Skeletal muscle tissue (tissue), 4 donors: ENCODE results near the gene CPT2. TPM values are rescaled to one million over a fixed set of nuclear protein-coding genes. Genes with fewer than 3 reads are reported as not detected.
A peak's percentile ranks its signal among the peaks of the same experiment; 100 is the strongest.

Experiments used
- H3K27ac ChIP-seq: one replicate; pipeline ENCODE4 v1.7.0; 2013; ENCODE audit warnings: mild to moderate bottlenecking, low read depth, low read length, inconsistent platforms
- H3K27me3 ChIP-seq, 3 donors: one replicate each; pipeline ENCODE4 v1.7.0; 2013; ENCODE audit warnings: low read length in 3 of 3; ENCODE audit not compliant: control insufficient read depth in 3 of 3, insufficient read depth in 3 of 3
- H3K36me3 ChIP-seq, 3 donors: one replicate each; pipeline ENCODE4 v1.7.0; 2013; ENCODE audit warnings: low read length in 3 of 3; ENCODE audit not compliant: control insufficient read depth in 3 of 3, insufficient read depth in 3 of 3
- H3K4me1 ChIP-seq, 3 donors: one replicate each; pipeline ENCODE4 v1.7.0; 2013; ENCODE audit warnings: low read length in 3 of 3, mild to moderate bottlenecking in 3 of 3; ENCODE audit not compliant: control insufficient read depth in 3 of 3, insufficient read depth in 3 of 3
- H3K4me3 ChIP-seq, 3 donors: one replicate each; pipeline ENCODE4 v1.7.0; 2013; ENCODE audit warnings: low read length in 3 of 3
- H3K9ac ChIP-seq, 3 donors: one replicate each; pipeline ENCODE4 v1.7.0; 2013; ENCODE audit warnings: low read length in 3 of 3, mild to moderate bottlenecking in 3 of 3, moderate library complexity in 2 of 3, low read depth in 1 of 3
- H3K9me3 ChIP-seq, 3 donors: one replicate each; pipeline ENCODE4 v1.7.0; 2013; ENCODE audit warnings: low read length in 3 of 3; ENCODE audit not compliant: control insufficient read depth in 3 of 3
- total RNA-seq: library from RNA; depleted of rRNA; stranded (reverse); fragments of >200 nt; gene quantifications from one replicate; pipeline ENCODE4 v1.2.3, GENCODE V29; 2014
- donor health status: Osteomylitis.

CPT2 gene
- total RNA-seq, 1 donor from 2014 or later: 8.9 TPM

- H3K4me1 ChIP-seq: no peaks in the 10 kb centered on the region
- no peak overlapping the region for H3K27ac ChIP-seq
- H3K36me3 ChIP-seq: peaks cover 40 to 73% (median 65%) of the 10 kb centered on the region in 3 donors
- H3K9ac ChIP-seq: no peak overlapping the region
- H3K27me3 ChIP-seq: no peaks in the 10 kb centered on the region
- H3K4me3 ChIP-seq: no peak overlapping the region
- peaks cover 0 to 2% (median 0%) of the 10 kb centered on the region in 3 donors for H3K9me3 ChIP-seq
These were observed 13.7 kb downstream of the CPT2 start for GRCh38 chr1:53210352-53210751.

- Histone ChIP-seq H3K27ac (no peak overlapping the region), H3K9ac (no peak overlapping the region), H3K27me3 (no peaks in the 10 kb centered on the region), H3K4me3 (no peak overlapping the region), H3K36me3 (peaks cover 39 to 77% (median 64%) of the 10 kb centered on the region in 3 donors), H3K4me1 (no peaks in the 10 kb centered on the region), H3K9me3 (peaks cover 0 to 2% (median 0%) of the 10 kb centered on the region in 3 donors)
These were observed 14.3 kb downstream of the CPT2 start for GRCh38 chr1:53210954-53211353.

- Histone ChIP-seq H3K27me3 (no peaks in the 10 kb centered on the region), H3K4me1 (peaks cover 2 to 6% (median 3%) of the 10 kb centered on the region in 3 donors), H3K36me3 (peaks cover 43 to 76% (median 60%) of the 10 kb centered on the region in 3 donors), H3K27ac (no peak overlapping the region), H3K9me3 (no peaks in the 10 kb centered on the region), H3K9ac (no peak overlapping the region), H3K4me3 (no peak overlapping the region)
These were observed 17.8 kb downstream of the CPT2 start for GRCh38 chr1:53214376-53214940.

- Histone ChIP-seq H3K4me3 (no peak overlapping the region), H3K36me3 (peaks cover 23 to 46% (median 35%) of the 10 kb centered on the region in 3 donors), H3K9ac (no peak overlapping the region), H3K27me3 (no peaks in the 10 kb centered on the region), H3K27ac (no peak overlapping the region), H3K4me1 (peaks cover 13 to 22% (median 15%) of the 10 kb centered on the region in 3 donors), H3K9me3 (no peaks in the 10 kb centered on the region)
These were observed 21.6 kb downstream of the CPT2 start for GRCh38 chr1:53218201-53218600.

- Histone ChIP-seq H3K27ac (peak overlapping the region; percentile 96), H3K36me3 (peaks cover 14 to 31% (median 23%) of the 10 kb centered on the region in 3 donors), H3K9me3 (no peaks in the 10 kb centered on the region), H3K9ac (peak overlapping the region; percentile 94 to 99 (median 96)), H3K4me3 (peak overlapping the region; percentile 90 to 100 (median 100)), H3K27me3 (no peaks in the 10 kb centered on the region), H3K4me1 (peaks cover 13 to 22% (median 15%) of the 10 kb centered on the region in 3 donors)
These were observed 23.1 kb downstream of the CPT2 start for GRCh38 chr1:53219711-53220110.

- Histone ChIP-seq H3K4me3 (peak within 1 kb of the TSS; percentile 90 to 100 (median 100)), H3K4me1 (peaks cover 13 to 22% (median 15%) of the 10 kb centered on the region in 3 donors), H3K9ac (peak within 1 kb of the TSS; percentile 94 to 99 (median 96)), H3K9me3 (no peaks in the 10 kb centered on the region), H3K36me3 (peaks cover 14 to 30% (median 19%) of the 10 kb centered on the region in 3 donors), H3K27ac (peak within 1 kb of the TSS; percentile 96), H3K27me3 (no peaks in the 10 kb centered on the region)
These were observed 23.7 kb downstream of the CPT2 start, which contains the start of gene CZIB for GRCh38 chr1:53220171-53220961. TSS of gene CZIB (minus strand) at chr1:53220634. CDS start at chr1:53220575, 59 bp downstream.

GRCh38 chr1:53220962-53221286 lies 24.3 kb downstream of the CPT2 start:
- H3K9ac ChIP-seq: peak overlapping the region; percentile 92 to 99 (median 94)
- peak overlapping the region; percentile 90 to 100 (median 100) for H3K4me3 ChIP-seq
- peak overlapping the region; percentile 96 for H3K27ac ChIP-seq
- H3K9me3 ChIP-seq: no peaks in the 10 kb centered on the region
- peaks cover 14 to 27% (median 16%) of the 10 kb centered on the region in 3 donors for H3K36me3 ChIP-seq
- peaks cover 13 to 22% (median 15%) of the 10 kb centered on the region in 3 donors for H3K4me1 ChIP-seq
- no peaks in the 10 kb centered on the region for H3K27me3 ChIP-seq

GRCh38 chr1:53237638-53238037 lies 41.0 kb downstream of the CPT2 start:
- H3K27ac ChIP-seq: peak overlapping the region; percentile 71
- peaks cover 14 to 35% (median 33%) of the 10 kb centered on the region in 3 donors for H3K36me3 ChIP-seq
- peaks cover 12 to 20% (median 18%) of the 10 kb centered on the region in 3 donors for H3K4me1 ChIP-seq
- peak overlapping the region; percentile 95 to 99 (median 98) for H3K9ac ChIP-seq
- no peaks in the 10 kb centered on the region for H3K9me3 ChIP-seq
- H3K27me3 ChIP-seq: no peaks in the 10 kb centered on the region
- H3K4me3 ChIP-seq: peak overlapping the region; percentile 91 to 99 (median 97)

GRCh38 chr1:53238197-53239155 lies 41.9 kb downstream of the CPT2 start, which contains the start of gene MAGOH:
TSS of gene MAGOH (minus strand) at chr1:53238518. CDS start at chr1:53238448, 70 bp downstream.
- peaks cover 11 to 28% (median 25%) of the 10 kb centered on the region in 3 donors for H3K36me3 ChIP-seq
- H3K9ac ChIP-seq: peak within 1 kb of the TSS; percentile 95 to 99 (median 98)
- no peaks in the 10 kb centered on the region for H3K9me3 ChIP-seq
- H3K4me3 ChIP-seq: peak within 1 kb of the TSS; percentile 91 to 99 (median 97)
- H3K27me3 ChIP-seq: no peaks in the 10 kb centered on the region
- peaks cover 12 to 20% (median 18%) of the 10 kb centered on the region in 3 donors for H3K4me1 ChIP-seq
- peak within 1 kb of the TSS; percentile 71 for H3K27ac ChIP-seq
